ENCODE results near the gene RAMP2.
A peak's percentile ranks its signal among the peaks of the same experiment; 100 is the strongest.
"Not testable (repeated sequence)": the region's sequence is repeated elsewhere in the genome, so short reads cannot be mapped to it uniquely, and the experiment has no call there.

Gene RAMP2

GRCh38 chr17:42769964-42770363 lies 8.9 kb downstream of the RAMP2 start:
- DNase-seq (ENCODE audit: low read depth, low spot score) = not testable (repeated sequence)

DNA sequence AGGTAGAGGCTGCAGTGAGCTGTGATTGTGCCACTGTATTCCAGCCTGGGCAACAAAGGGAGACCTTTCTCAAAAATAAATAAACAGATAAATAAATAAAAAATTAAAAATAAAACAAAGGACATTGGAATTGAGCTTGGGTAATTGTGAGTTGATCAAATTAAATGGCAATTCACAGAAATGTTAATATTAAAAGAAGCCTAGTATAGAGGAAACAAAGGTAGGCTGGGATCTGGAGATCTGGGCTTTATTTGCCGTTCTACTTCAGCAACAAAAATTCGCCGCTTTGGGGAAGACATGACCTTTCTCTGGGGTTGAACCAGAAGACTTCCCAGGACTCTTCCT lies 11.9 kb downstream of the RAMP2 start:
- no peak for DNase-seq (ENCODE audit: low read depth, low spot score)

DNA sequence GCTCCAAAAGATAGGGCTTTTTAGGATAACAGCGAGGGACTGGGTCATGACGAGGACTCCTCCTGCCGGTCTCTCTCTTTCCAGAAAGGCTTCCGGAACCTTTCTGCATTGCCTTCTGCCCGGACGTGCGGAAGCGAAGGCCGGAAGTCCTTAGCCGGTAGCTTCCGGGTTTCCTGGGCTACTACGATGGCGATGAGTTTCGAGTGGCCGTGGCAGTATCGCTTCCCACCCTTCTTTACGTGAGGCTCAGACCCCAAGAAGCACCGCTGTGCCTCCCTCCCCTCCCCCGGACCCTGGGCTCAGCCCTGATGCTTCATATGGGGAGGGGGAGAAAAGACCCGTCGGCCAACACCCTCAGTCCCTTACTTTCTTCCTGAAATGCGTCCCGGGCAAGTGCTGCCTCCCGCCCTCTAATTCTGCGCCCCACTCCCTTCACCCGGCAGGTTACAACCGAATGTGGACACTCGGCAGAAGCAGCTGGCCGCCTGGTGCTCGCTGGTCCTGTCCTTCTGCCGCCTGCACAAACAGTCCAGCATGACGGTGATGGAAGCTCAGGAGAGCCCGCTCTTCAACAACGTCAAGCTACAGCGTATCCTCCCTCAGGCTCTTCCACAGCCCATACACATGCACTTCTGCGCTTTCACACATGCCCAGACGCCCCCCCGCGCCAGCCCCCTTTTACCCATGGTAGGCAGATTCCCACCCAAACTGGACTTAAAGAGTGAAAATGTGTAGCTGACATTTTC lies 12.4 kb downstream of the RAMP2 start, which contains the start of gene VPS25:
Gene VPS25 (plus strand): TSS at position 160 of the 746 bp plus-strand sequence. CDS start 27 bp downstream, at position 187.
- peak; percentile 42 for DNase-seq (ENCODE audit: low read depth, low spot score)

GRCh38 chr17:42774066-42774745 lies 13.2 kb downstream of the RAMP2 start:
- DNase-seq (ENCODE audit: low read depth, low spot score) = no peak

GRCh38 chr17:42775534-42776098 lies 14.6 kb downstream of the RAMP2 start:
- DNase-seq (ENCODE audit: low read depth, low spot score) = no peak

- no peak for DNase-seq (ENCODE audit: low read depth, low spot score)
These were observed 17.5 kb downstream of the RAMP2 start for GRCh38 chr17:42778570-42778969.

DNA sequence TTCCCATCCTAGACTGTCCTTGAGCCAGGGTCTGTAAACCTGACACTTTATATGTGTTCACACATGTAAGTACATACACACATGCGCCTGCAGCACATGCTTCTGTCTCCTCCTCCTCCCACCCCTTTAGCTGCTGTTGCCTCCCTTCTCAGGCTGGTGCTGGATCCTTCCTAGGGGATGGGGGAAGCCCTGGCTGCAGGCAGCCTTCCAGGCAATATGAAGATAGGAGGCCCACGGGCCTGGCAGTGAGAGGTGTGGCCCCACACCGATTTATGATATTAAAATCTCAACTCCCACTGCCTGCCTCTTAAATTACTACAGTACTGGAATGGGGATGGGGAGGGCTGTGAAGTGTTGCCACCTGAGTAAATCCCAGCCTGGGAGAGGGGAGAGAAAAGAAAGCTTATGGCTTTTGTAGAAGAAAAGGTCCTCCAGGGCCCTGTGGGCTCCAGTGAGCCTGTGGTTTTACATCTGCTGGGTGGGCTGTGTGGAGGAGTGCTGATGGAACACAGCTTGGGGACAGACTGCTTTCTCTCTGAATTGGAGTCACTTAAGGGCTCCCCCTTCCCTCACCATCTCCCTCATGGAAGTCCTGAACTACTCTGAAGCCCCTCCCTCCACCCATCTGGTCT lies 18.4 kb downstream of the RAMP2 start:
- no peak for DNase-seq (ENCODE audit: low read depth, low spot score)

GRCh38 chr17:42779936-42780850 lies 19.2 kb downstream of the RAMP2 start, which contains the start of gene WNK4:
Gene WNK4, plus strand, starts transcription at chr17:42780610. Its CDS starts 89 bp downstream, at chr17:42780699.
- DNase-seq (ENCODE audit: low read depth, low spot score) = no peak

GRCh38 chr17:42780851-42781638 lies 20.0 kb downstream of the RAMP2 start:
- no peak for DNase-seq (ENCODE audit: low read depth, low spot score)

- no peak for DNase-seq (ENCODE audit: low read depth, low spot score)
These were observed 20.7 kb downstream of the RAMP2 start for GRCh38 chr17:42781639-42782165.

DNA sequence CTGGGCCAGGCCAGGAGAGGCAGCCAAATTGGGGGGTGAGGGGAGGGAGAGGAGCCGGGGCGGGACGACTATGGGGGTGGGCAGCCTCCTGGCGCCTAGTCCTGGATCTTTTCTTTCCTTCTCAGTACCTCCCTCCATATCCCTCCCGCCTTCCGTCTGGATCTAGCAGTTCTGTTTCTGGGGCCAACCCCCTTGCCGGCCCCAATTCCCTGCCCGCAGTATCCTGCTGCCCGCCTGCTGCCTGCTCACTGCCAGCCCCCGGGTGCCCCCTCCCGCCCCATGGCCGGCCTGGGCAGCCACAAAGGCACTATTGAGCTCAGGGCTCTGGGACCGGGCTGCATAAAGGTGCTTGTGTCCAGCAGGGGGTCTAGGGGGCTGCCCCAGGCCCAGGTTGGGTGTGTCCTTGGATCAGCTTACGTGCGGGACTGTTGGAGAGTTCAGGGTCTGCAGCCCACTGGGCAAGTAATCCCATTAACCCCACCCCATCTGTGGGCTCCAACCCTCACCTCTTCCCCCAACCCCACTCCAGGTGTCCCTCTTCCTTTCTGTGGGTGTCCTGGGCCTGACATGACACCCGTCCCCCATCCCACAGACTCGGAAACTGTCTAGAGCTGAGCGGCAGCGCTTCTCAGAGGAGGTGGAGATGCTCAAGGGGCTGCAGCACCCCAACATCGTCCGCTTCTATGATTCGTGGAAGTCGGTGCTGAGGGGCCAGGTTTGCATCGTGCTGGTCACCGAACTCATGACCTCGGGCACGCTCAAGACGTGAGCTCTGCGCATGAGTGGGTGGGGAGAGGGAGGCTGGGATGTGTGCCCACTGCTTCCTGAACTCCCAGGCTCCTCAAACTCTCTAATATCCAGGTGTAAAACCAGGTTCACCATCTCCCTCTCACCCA lies 21.4 kb downstream of the RAMP2 start:
- DNase-seq (ENCODE audit: low read depth, low spot score) = no peak

DNA sequence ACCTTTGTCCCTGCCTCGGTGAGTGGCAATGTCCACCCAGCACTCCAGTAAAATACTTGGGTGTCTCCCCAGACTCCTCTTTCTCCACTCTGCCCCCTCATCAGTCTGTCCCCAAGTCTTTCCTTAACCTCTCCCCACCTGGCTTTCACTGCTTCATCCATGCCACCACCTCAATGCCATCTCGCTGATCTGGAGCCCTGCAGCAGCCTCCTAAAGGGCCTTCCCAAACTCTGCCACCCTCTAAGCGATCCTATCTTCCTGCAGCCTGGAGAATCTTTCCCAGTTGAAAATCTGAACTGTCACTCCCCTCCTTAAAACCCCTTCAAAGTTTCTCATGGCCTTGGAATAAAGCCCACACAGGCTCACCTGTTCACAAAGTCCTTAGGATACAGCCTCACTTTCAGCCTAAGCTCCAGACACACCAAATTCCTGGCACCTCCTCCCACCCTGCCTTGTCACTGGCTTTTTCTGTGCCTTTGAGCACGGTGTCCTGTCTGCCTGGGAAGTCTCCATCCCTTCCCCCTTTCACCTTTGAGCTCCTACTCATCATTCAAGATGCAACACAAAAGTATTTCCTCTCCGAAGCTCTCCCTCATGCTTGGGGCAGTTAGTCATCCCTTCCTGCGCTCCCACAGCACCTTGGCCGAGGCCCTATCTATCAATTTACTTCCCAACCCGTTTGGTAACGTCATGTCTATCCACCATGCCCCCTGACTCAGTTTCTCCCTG lies 22.2 kb downstream of the RAMP2 start:
- DNase-seq (ENCODE audit: low read depth, low spot score) = no peak

DNA sequence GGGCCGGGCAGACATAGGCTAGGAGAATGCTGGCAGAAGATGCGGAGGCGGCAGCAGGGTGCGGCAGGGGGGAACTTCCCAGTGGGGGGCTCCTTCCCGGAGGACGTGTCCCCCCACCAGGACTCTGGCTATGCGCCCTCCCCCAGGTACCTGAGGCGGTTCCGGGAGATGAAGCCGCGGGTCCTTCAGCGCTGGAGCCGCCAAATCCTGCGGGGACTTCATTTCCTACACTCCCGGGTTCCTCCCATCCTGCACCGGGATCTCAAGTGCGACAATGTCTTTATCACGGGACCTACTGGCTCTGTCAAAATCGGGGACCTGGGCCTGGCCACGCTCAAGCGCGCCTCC lies 22.7 kb downstream of the RAMP2 start:
- DNase-seq (ENCODE audit: low read depth, low spot score) = no peak

DNA sequence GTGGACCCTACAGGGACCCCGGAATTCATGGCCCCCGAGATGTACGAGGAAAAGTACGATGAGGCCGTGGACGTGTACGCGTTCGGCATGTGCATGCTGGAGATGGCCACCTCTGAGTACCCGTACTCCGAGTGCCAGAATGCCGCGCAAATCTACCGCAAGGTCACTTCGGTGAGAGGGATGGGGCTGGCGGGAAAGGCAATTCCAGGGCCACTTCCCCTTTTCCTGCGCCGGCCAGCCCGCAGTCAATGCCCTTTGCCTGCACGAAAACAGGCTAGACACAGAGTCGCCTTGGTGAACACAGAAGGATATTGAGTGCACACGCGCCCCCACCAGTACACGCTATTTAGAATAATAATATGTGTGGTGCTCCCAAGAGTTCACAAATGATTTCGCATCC lies 23.4 kb downstream of the RAMP2 start:
- no peak for DNase-seq (ENCODE audit: low read depth, low spot score)

GRCh38 chr17:42784811-42785592 lies 24.0 kb downstream of the RAMP2 start:
- DNase-seq (ENCODE audit: low read depth, low spot score) = no peak

DNA sequence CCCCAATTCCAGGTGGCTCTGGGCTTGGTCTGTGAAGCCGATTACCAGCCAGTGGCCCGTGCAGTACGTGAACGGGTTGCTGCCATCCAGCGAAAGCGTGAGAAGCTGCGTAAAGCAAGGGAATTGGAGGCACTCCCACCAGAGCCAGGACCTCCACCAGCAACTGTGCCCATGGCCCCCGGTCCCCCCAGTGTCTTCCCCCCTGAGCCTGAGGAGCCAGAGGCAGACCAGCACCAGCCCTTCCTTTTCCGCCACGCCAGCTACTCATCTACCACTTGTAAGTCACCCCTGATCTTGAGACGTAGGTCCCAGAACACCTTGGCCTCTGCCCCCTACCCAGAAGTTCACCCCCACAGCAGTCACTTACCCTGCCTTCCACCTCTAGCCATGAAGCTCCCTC lies 26.2 kb downstream of the RAMP2 start:
- no peak for DNase-seq (ENCODE audit: low read depth, low spot score)

DNA sequence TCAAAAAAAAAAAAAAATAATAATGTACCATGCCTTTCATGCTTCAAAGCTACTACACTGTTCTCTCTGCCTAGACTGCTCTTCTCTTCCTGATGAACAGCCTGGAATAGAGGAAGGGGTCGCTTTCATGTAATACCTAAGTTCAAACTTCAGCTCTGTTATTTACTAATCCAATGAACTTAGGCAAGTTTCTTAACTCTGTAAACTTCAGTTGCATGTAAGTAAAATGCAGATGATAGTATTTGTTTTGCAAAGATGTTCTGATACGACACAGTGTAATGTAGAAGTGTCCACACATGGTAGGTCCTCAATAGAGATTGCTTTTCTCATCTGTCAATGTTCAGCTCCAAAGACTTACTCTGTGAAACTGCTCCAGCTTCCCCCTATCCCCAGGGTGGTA lies 30.9 kb downstream of the RAMP2 start:
- no peak for DNase-seq (ENCODE audit: low read depth, low spot score)

GRCh38 chr17:42792545-42792944 lies 31.5 kb downstream of the RAMP2 start:
- no peak for DNase-seq (ENCODE audit: low read depth, low spot score)

Measured in activated naive CD8-positive, alpha-beta T cell treated with anti-CD3 and anti-CD28 coated beads, Interleukin-2, amount 50 U/mL, for 16 hours (primary cell).